Glomerular visceral epithelial cell (primary cell): ENCODE measurements around the gene SLC38A7.
"Not testable (repeated sequence)": the region's sequence is repeated elsewhere in the genome, so short reads cannot be mapped to it uniquely, and the experiment has no call there.

Experiments
- DNase-seq: peaks from one replicate; pipeline ENCODE4 v3.0.0-alpha.2; 2016; ENCODE audit errors: extremely low spot score

SLC38A7 gene, protein sequence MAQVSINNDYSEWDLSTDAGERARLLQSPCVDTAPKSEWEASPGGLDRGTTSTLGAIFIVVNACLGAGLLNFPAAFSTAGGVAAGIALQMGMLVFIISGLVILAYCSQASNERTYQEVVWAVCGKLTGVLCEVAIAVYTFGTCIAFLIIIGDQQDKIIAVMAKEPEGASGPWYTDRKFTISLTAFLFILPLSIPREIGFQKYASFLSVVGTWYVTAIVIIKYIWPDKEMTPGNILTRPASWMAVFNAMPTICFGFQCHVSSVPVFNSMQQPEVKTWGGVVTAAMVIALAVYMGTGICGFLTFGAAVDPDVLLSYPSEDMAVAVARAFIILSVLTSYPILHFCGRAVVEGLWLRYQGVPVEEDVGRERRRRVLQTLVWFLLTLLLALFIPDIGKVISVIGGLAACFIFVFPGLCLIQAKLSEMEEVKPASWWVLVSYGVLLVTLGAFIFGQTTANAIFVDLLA

DNA sequence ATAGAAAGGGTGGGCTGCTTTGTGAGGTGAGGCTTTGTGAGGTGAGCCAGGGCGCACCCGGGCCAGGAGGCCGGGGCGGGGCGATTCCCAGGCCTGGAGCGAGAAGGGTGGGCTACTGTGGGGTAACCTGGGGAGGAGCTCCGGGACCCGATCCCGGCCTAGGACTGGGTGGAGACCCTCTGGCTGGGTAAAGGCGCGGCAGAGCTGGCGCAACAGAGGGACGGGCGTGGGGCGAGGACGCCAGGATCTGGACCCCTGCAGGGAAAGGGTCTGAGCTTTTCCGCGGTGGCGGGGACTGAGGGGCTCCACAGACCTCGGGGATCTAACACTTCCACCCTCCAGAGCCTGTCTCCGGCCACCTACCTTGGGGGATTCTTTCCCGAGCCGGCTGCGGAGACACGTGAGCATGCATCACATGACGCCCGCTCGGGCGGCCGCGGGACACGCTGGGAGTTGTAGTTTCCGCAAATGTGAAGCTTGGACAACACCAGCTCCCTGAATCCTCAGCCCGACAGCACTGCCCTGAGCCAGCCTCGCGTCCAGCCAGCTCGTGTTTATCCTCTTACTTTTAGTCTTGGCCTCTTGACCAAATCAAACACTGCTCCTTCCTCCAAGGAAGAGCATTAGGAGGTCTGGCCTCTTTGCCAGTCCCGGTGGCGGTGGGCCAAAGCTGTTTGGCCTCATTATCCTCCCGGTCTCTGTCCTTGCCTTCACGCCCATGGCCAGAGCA lies at the start of gene SLC38A7:
SLC38A7 (minus strand) TSS at position 417 of the 730 bp plus-strand sequence. CDS start 4,644 bp downstream, outside the sequence.
- DNase-seq: peak; percentile 71

GRCh38 chr16:58733671-58734458 lies 49.3 kb upstream of the SLC38A7 start, which contains the start of gene GOT2:
Gene GOT2 (minus strand): TSS chr16:58734316. CDS start chr16:58734228, 88 bp downstream.
- DNase-seq: peak; percentile 86

DNA sequence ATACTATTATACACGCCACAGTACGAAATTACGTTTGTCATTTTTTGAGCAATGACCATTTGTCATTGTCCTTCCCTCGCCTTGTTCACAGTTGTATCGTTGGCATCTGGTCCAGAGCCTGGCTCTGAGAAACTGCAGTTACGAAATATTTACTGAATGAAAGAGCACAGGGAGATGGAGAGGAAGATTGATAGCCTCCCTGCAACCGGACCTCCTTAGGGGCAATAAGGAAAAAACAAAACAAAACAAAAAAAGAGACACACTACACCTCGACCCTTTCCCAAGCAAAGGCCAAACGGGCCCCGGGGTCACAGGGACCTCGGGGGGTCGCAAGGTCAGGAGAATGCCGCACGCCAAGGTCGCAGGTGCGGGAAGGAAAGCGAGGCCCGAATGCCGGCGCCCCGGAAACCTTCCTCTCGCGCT lies 48.7 kb upstream of the SLC38A7 start:
- peak; percentile 0 for DNase-seq

DNA sequence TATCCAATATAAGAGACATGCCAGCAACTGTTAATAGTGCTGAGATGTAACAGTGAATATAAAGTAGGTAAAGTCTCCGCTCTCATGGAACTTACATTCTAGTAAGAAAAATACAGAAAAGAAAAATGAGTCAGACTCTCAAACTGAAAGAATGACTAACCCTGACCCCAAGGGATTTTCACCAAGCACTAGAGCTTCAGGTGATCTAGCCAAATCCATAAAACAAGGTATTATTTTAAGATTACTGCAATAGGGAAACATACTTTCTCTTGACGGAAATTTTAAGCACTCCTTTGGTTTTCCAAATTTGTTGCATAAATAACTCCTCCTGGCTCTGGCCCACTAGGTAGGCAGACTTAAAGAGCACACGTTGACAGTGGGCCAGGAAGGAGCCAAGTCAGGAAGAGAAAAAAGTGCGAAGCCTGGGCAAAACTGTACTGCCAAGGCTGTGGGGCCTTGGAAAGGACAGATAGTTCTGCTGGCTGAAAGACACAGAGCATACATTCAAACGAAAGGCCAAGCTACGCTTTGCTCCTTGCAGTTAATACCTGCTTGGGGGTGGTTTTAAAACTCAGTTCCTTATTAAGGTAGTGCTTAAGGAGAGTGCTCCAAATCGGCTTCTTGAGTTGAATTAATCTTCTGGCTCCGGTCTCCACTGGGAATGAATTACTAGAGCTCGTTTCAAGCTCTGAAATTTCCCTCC lies 48.1 kb upstream of the SLC38A7 start:
- peak; percentile 15 for DNase-seq

DNA sequence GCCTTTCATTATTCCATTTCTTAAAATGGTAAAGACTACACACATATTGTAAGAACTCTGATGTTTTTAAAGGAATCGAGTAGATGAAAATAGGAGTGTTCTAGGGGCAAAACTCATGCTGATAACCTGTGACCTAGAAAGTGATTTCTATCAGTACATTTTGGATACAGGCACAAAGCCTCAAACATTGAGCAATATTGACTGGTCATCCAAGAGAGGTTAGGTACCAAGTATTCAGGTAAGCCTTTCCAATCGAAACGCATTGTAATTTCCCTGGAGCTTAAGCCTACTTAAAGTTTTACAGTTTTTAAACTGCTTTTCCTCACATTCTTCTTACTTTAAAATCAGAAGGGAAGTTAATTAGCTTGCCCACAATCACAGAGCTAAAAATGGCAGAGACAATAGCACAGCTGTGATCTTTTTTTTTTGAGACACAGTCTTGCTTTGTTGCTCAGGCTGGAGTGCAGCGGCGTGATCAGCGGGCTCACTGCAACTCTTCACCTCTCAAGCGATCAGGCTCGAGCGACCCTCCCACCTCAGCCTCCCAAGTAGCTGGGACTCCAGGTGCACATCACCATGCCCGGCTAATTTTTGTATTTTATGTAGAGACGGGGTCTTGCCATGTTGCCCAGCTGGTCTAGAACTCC lies 46.3 kb upstream of the SLC38A7 start:
- DNase-seq: no peak

- DNase-seq: no peak
Observed at GRCh38 chr16:58727796-58728568, 43.4 kb upstream of the SLC38A7 start.

DNA sequence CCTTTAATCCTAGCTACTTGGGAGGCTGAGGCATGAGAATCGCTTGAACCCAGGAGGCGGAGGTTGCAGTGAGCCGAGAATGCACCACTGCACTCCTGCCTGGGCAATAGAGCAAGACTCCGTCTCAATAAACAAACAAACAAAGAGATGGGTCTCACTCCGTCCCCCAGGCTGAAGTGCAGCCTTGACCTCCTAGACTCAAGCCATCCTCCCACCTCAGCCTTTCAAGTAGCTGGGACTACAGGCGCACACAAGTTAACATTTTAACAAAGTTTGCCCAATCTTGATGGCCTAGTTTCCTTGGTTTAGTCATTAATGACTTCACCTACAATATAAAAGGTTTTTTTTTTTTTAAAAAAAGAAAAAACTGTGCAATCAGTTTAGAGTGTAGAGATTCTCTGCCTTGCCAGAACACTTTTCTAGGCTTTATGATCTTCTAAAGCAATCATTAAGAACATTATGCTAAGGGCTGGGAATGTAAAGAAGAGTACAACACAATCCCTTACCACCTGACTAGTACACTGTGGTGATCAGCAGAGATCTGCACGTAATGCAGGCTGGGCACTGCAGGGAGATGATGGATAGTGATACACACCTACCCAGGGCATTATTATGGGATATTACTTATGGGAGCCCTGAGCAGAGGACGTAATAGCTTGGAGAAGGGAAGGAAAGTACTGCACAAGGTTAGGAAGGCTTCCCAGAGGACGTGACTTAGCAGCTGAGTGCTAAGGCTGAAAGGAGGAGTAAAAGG lies 42.6 kb upstream of the SLC38A7 start:
- no peak for DNase-seq

- no peak for DNase-seq
Observed at GRCh38 chr16:58723109-58723508, 38.5 kb upstream of the SLC38A7 start.

DNA sequence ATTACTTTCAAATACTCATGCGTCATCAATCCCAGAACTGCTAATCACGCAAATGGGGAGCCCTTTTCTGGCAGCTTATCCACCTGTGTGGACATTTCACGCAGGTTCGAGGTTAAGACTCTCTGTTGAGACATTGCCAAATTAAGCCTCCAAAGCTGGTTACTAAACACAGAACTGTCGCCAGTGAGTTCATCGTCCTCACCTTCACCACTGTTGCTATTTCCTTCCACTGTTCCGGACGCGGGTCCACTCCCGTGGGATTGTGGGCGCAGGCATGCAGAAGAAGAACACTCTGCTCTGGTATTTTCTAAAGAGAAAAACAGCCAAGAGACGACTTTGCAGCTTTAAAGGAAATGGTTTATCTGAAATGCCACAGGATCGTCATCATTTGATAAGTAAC lies 33.4 kb upstream of the SLC38A7 start:
- DNase-seq: no peak

- DNase-seq: no peak
Observed at GRCh38 chr16:58716468-58716867, 31.9 kb upstream of the SLC38A7 start.

DNA sequence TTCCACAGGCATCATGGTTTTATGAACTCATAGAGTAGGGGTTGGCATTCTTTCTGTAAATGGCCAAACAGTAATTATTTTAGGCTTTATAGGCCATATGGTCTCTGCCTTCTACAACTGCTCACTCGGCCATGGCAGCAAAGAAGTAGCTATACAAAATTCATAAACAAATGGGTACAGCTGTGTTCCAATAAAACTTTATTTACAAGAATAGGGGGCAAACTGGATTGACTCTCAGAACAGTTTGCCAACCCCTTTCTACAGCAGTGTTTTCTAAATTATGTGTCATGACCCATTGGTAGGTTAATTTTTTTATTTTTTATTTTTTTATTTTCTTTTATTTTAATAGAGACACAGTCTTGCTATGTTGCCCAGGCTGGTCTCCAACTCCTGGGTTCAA lies 29.2 kb upstream of the SLC38A7 start:
- no peak for DNase-seq

- DNase-seq: peak; percentile 74
Observed at GRCh38 chr16:58709333-58709732, 24.8 kb upstream of the SLC38A7 start.

DNA sequence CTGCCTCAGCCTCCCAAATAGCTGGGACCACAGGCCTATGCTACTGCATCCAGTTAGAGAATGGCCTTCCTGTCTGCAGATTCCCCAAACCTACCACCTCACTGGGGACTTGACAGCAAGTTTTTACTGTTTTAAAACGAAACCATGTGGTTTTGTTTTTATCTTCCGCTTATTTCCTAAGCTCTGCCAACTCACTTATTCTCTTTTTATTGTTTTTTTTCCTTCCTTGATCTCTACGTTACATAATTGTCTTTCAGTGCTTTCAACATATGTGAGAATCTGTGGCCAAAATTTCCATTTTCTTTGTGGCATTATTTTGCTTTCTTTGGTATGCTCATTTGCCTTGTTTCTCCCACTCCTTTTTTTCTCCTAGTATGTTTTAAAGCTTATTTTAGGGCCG lies 14.6 kb upstream of the SLC38A7 start:
- no peak for DNase-seq

GRCh38 chr16:58695368-58695767 lies 10.8 kb upstream of the SLC38A7 start:
- no peak for DNase-seq

DNA sequence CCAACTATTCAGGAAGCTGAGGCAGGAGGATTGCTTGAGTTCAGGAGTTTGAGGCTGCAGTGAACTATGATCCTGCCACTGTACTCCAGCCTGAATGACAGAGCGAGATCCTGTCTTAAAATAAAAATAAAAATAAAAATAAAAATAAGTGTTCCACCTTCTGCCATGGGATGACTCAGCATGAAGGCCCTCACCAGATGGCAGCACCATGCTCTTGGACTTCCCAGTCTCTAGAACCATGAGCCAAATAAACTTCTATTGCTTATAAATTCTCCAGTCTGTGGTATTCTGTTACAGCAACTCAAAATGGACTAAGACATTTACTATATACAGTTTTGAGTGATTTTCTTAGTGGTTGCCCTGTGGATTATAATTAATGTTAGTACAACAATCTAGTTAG lies 7.9 kb upstream of the SLC38A7 start:
- no peak for DNase-seq

- DNase-seq: not testable (repeated sequence)
Observed at GRCh38 chr16:58686985-58687706, 2.6 kb upstream of the SLC38A7 start.

GRCh38 chr16:58685084-58685449 lies 497 bp upstream of the SLC38A7 start:
- no peak for DNase-seq

DNA sequence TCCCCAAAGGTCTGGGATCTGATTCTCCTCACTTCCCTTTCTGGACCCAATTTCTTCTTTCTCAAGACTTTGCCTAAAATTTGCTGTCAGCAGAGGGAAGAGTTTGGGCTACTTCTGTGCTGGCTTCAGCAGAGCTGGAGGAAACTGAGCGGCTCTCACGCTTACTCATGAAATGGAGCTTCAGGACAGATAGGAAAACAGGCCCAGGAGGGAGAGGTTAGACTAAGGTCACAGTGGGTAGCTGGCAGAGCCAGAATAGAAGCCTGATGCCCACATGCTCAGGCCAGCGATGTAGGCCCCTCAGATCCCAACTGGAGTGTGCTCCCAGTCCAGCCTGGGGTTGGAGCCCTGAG lies 593 bp downstream of the SLC38A7 start:
- peak; percentile 8 for DNase-seq

GRCh38 chr16:58679763-58680162 lies 4.8 kb downstream of the SLC38A7 start:
- no peak for DNase-seq
